CD4-positive, CD25-positive, alpha-beta regulatory T cell (primary cell): ENCODE data around the gene GABRB2. TPM values are rescaled to one million over a fixed set of nuclear protein-coding genes. Genes with fewer than 3 reads are reported as not detected.

Experiments used
- ATAC-seq, 2 donors: fragments of 150-1000 bp; cut with Tn5 transposase; one replicate each; pipeline ENCODE4 v1.10.0; 2021; ENCODE audit warnings: low read depth in 2 of 2, moderate number of reproducible peaks in 2 of 2, moderate library complexity in 1 of 2
- DNase-seq, 3 donors: peaks; one replicate each; pipeline versions ENCODE4 v3.0.0 to v3.0.0-alpha.2; 2012 to 2022; ENCODE audit warnings: mixed read lengths in 1 of 3
- H3K27ac ChIP-seq: one replicate; pipeline ENCODE4 v1.7.0; 2013; ENCODE audit warnings: mild to moderate bottlenecking, low read length; ENCODE audit not compliant: insufficient read depth, poor library complexity, severe bottlenecking
- H3K27me3 ChIP-seq: one replicate; pipeline ENCODE4 v1.7.0; 2013; ENCODE audit warnings: low read length; ENCODE audit not compliant: control insufficient read depth, insufficient read depth
- H3K36me3 ChIP-seq: one replicate; pipeline ENCODE4 v1.7.0; 2013; ENCODE audit warnings: mild to moderate bottlenecking, low read length, moderate library complexity; ENCODE audit not compliant: control insufficient read depth, insufficient read depth
- H3K4me1 ChIP-seq: 2 replicates; pipeline ENCODE4 v1.7.0; 2013; ENCODE audit warnings: mild to moderate bottlenecking, low read length; ENCODE audit not compliant: insufficient read depth, control insufficient read depth, poor library complexity, severe bottlenecking
- H3K4me3 ChIP-seq: one replicate; pipeline ENCODE4 v1.7.0; 2013; ENCODE audit warnings: low read depth, mild to moderate bottlenecking, low read length, moderate library complexity
- H3K9me3 ChIP-seq, 2 experiments: 1 replicate in 1 of 2; 2 replicates in 1 of 2; pipeline ENCODE4 v1.7.0; 2013; ENCODE audit warnings: low read length in 2 of 2, mild to moderate bottlenecking in 1 of 2, moderate library complexity in 1 of 2; ENCODE audit not compliant: control insufficient read depth in 2 of 2
- H3K27ac Mint-ChIP-seq, 3 donors: one replicate each; pipeline ENCODE4 v1.8.0; 2020 to 2022; ENCODE audit warnings: mild to moderate bottlenecking in 3 of 3, mixed read lengths in 3 of 3, moderate library complexity in 2 of 3
- H3K27me3 Mint-ChIP-seq: one replicate; pipeline ENCODE4 v1.8.0; 2022; ENCODE audit warnings: mild to moderate bottlenecking, mixed read lengths
- H3K36me3 Mint-ChIP-seq: one replicate; pipeline ENCODE4 v1.8.0; 2020; ENCODE audit warnings: mixed read lengths
- H3K4me1 Mint-ChIP-seq, 4 donors: one replicate each; pipeline ENCODE4 v1.8.0; 2020 to 2022; ENCODE audit warnings: mixed read lengths in 4 of 4, mild to moderate bottlenecking in 1 of 4
- H3K4me3 Mint-ChIP-seq, 4 donors: one replicate each; pipeline ENCODE4 v1.8.0; 2020 to 2022; ENCODE audit warnings: mild to moderate bottlenecking in 4 of 4, mixed read lengths in 4 of 4, moderate library complexity in 3 of 4
- H3K9me3 Mint-ChIP-seq, 7 donors: one replicate each; pipeline ENCODE4 v1.8.0; 2020 to 2022; ENCODE audit warnings: mixed read lengths in 7 of 7, mild to moderate bottlenecking in 3 of 7, moderate library complexity in 2 of 7
- polyA plus RNA-seq, 4 donors: library from polyadenylated mRNA; unstranded; fragments of 300-500 nt; fragmentation: Illumina TruSeq; gene quantifications; one replicate each; pipeline ENCODE4 v1.2.3, GENCODE V29; 2021
- total RNA-seq: library from RNA; stranded (reverse); gene quantifications from one replicate; pipeline ENCODE4 v1.2.3, GENCODE V29; 2022

Gene GABRB2
- total and polyA plus RNA-seq, 5 donors from 2014 or later, result not detected

DNA sequence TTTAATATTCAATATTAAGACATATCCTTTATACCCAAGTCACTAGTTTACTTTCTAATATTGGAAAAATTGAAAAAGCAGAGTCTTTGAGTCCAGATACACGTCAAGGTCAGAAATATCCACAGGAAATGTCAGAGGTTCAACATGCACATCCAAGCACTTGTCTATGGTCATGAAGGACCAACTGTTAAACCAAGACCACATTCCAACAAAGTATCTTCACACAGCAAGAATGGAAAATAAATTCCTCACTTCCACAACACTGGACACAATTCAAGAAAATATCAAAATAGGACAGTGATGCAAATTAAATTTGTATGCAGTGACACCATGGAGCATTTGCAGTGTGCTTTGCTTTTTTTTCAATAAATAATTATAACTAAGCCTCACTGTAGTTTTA, 142.5 kb downstream of the GABRB2 start:
- Mint-ChIP-seq H3K4me1 (no peaks in the 10 kb centered on the region), H3K9me3 (no peaks in the 10 kb centered on the region), H3K36me3 (no peaks in the 10 kb centered on the region), H3K27me3 (peaks cover 4% of the 10 kb centered on the region), H3K4me3 (no peak overlapping the region), H3K27ac (no peak overlapping the region)
- no peak overlapping the region for H3K27ac ChIP-seq
- H3K9me3 ChIP-seq, result no peaks in the 10 kb centered on the region
- no peaks in the 10 kb centered on the region for H3K27me3 ChIP-seq
- ATAC-seq (no peak), DNase-seq (no peak)
- no peak overlapping the region for H3K4me3 ChIP-seq
- no peaks in the 10 kb centered on the region for H3K4me1 ChIP-seq
- H3K36me3 ChIP-seq, result no peaks in the 10 kb centered on the region

DNA sequence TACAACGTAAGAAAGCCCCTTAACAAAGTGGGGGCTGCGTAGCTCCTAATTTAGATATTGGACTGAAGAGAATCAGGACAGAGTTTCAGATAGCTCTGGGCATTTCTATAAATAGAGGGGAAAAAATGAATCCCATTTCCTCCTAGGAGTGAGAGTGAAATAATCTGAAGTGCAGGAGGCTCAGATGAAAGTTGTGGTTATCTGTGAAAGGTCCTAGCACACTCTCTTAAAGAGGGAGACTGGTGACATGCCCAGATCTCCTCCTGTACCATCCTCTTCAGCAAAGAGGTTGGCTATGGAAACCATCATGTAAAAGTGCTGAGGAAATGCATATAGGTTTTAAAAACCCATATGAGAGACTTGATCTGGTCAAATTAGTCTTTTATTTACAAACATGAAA, 143.4 kb downstream of the GABRB2 start:
- Mint-ChIP-seq H3K27ac (no peak overlapping the region), H3K27me3 (peaks cover 4% of the 10 kb centered on the region), H3K9me3 (no peaks in the 10 kb centered on the region), H3K36me3 (no peaks in the 10 kb centered on the region), H3K4me1 (no peaks in the 10 kb centered on the region), H3K4me3 (peak overlapping the region in 1 of 4 donors; percentile 58)
- no peaks in the 10 kb centered on the region for H3K4me1 ChIP-seq
- H3K27ac ChIP-seq, result no peak overlapping the region
- ATAC-seq, result no peak
- H3K9me3 ChIP-seq, result no peaks in the 10 kb centered on the region
- no peaks in the 10 kb centered on the region for H3K36me3 ChIP-seq
- H3K27me3 ChIP-seq, result no peaks in the 10 kb centered on the region
- DNase-seq, result no peak
- no peak overlapping the region for H3K4me3 ChIP-seq

DNA sequence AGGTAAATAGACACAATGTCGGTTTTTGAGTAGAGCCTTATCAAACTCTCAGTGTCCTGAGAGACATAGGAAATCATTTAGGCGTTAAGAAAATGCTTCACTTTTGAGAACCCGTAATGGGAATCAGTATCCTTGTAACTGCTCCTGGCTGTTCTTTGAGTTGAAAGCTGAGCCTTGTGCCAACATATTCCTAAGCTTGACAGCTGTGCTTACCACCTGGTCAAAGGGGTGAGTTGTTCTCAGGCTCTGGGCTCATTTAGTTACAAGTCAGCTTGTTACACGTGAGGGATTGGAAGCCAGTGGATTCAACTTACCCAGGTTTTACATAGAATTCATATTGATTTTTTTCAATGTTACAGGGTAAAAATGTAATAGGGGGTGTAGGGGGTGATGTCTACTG, 145.9 kb downstream of the GABRB2 start:
- Histone ChIP-seq H3K36me3 (no peaks in the 10 kb centered on the region), H3K9me3 (no peaks in the 10 kb centered on the region), H3K27me3 (no peaks in the 10 kb centered on the region), H3K27ac (no peak overlapping the region), H3K4me1 (no peaks in the 10 kb centered on the region), H3K4me3 (no peak overlapping the region)
- DNase-seq (no peak), ATAC-seq (no peak)
- no peaks in the 10 kb centered on the region for H3K4me1 Mint-ChIP-seq
- no peak overlapping the region for H3K27ac Mint-ChIP-seq
- H3K36me3 Mint-ChIP-seq, result no peaks in the 10 kb centered on the region
- H3K4me3 Mint-ChIP-seq, result no peak overlapping the region
- H3K27me3 Mint-ChIP-seq, result peaks cover 4% of the 10 kb centered on the region
- H3K9me3 Mint-ChIP-seq, result no peaks in the 10 kb centered on the region

DNA sequence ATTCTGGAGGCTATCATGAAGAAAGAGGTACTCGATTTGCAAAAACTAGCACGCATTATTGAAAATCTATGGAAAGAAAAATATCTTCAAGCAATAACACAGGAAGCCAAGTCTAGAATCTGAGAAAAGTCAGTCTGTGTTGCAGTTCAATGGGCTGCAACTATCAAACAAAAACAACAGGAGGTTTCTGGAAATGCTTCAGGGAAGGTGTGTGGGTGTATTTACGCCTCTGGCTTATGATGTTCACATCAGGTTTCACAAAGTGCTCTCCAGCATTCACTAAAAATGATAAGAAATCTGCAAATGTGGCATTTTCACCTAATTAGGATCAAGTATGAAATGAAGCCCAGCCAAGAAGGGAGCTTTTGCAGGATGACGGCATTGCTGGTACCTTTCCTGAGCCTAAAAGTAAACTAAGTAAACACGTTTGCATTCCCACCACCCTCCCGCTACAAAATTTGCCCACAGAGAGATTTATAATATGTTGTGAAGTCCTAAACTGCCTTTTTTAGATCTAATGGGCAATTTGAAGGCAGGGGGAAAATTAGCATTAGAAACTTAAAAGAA, 146.4 kb downstream of the GABRB2 start:
- H3K9me3 ChIP-seq, result no peaks in the 10 kb centered on the region
- H3K4me3 ChIP-seq, result no peak overlapping the region
- H3K4me1 Mint-ChIP-seq, result no peaks in the 10 kb centered on the region
- H3K36me3 ChIP-seq, result no peaks in the 10 kb centered on the region
- no peaks in the 10 kb centered on the region for H3K36me3 Mint-ChIP-seq
- H3K9me3 Mint-ChIP-seq, result no peaks in the 10 kb centered on the region
- no peaks in the 10 kb centered on the region for H3K4me1 ChIP-seq
- H3K27ac ChIP-seq, result no peak overlapping the region
- DNase-seq, result no peak
- H3K27me3 ChIP-seq, result no peaks in the 10 kb centered on the region
- no peak overlapping the region for H3K4me3 Mint-ChIP-seq
- no peak overlapping the region for H3K27ac Mint-ChIP-seq
- no peak for ATAC-seq
- H3K27me3 Mint-ChIP-seq, result peaks cover 4% of the 10 kb centered on the region

DNA sequence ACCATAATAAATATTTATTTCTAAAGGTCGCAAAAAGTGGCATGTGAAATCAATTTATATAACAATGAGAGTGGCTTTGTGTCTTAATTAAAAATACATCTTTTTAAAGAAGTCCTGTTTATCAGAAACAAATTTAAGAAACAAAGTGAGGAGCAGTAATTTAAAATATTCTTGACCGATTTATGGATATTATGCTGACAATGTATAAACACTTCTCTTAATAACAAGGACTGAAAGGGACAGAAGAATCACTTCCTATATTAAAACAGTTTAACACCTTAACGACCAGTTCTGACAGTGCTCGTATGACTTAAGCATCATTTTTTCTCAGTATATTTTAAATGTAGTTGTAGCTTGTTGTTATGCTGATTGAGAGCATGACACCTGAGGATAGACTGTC, 149.1 kb downstream of the GABRB2 start:
- Mint-ChIP-seq H3K27ac (no peak overlapping the region), H3K4me3 (no peak overlapping the region), H3K27me3 (peaks cover 4% of the 10 kb centered on the region), H3K9me3 (no peaks in the 10 kb centered on the region), H3K36me3 (no peaks in the 10 kb centered on the region), H3K4me1 (no peaks in the 10 kb centered on the region)
- no peak for DNase-seq
- H3K27ac ChIP-seq, result no peak overlapping the region
- H3K27me3 ChIP-seq, result no peaks in the 10 kb centered on the region
- no peaks in the 10 kb centered on the region for H3K9me3 ChIP-seq
- no peak overlapping the region for H3K4me3 ChIP-seq
- no peaks in the 10 kb centered on the region for H3K4me1 ChIP-seq
- H3K36me3 ChIP-seq, result no peaks in the 10 kb centered on the region
- ATAC-seq, result no peak

DNA sequence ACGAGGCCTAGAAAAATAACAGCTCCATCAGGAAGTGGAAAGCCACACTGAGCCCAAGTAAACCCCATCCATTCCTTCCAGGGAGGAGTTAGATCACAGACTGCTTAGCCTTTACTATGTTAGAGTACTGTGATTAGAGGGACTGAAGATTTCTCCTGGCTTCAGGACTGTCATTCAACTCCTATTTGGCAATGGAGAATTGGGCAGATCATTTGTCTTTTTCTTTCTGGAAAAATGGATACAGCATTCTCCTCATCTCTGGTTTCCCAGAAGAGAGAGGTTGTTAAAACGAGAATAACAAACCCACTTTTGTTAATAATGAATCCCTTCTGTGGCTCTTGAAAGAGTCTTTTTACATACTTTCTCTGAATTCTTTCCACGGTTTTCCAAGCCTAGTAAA, 150.4 kb downstream of the GABRB2 start:
- Histone ChIP-seq H3K4me1 (no peaks in the 10 kb centered on the region), H3K36me3 (no peaks in the 10 kb centered on the region), H3K27me3 (no peaks in the 10 kb centered on the region), H3K4me3 (no peak overlapping the region), H3K27ac (no peak overlapping the region), H3K9me3 (no peaks in the 10 kb centered on the region)
- H3K4me1 Mint-ChIP-seq, result no peaks in the 10 kb centered on the region
- H3K36me3 Mint-ChIP-seq, result no peaks in the 10 kb centered on the region
- H3K27ac Mint-ChIP-seq, result no peak overlapping the region
- DNase-seq, result no peak
- H3K4me3 Mint-ChIP-seq, result no peak overlapping the region
- peaks cover 4% of the 10 kb centered on the region for H3K27me3 Mint-ChIP-seq
- no peak for ATAC-seq
- H3K9me3 Mint-ChIP-seq, result peaks cover 0 to 1% (median 0%) of the 10 kb centered on the region in 7 donors

DNA sequence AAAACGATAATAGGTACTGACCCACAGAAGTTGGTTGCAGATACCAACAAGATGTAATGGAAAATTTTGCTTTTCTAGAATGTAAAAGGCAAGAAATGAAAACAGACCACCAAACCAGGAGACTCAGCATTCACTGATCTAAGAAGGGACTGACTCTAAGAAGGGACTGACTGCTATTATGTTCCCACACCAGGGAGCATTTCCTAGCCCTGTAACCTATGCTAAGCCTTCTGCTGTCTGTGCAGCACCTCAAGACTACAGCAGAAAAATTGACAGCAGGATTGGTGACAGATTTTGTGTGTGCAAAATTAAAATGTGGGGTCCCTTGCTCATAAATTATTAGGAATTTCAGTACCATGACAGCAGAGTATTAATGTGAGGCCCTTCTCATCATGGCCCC, 154.8 kb downstream of the GABRB2 start:
- no peaks in the 10 kb centered on the region for H3K4me1 ChIP-seq
- Mint-ChIP-seq H3K27me3 (peaks cover 4% of the 10 kb centered on the region), H3K9me3 (peaks cover 0 to 2% (median 0%) of the 10 kb centered on the region in 7 donors), H3K36me3 (no peaks in the 10 kb centered on the region), H3K4me3 (no peak overlapping the region), H3K27ac (no peak overlapping the region), H3K4me1 (no peaks in the 10 kb centered on the region)
- no peak for DNase-seq
- H3K27ac ChIP-seq, result no peak overlapping the region
- no peak overlapping the region for H3K4me3 ChIP-seq
- no peaks in the 10 kb centered on the region for H3K9me3 ChIP-seq
- no peaks in the 10 kb centered on the region for H3K27me3 ChIP-seq
- no peak for ATAC-seq
- no peaks in the 10 kb centered on the region for H3K36me3 ChIP-seq

DNA sequence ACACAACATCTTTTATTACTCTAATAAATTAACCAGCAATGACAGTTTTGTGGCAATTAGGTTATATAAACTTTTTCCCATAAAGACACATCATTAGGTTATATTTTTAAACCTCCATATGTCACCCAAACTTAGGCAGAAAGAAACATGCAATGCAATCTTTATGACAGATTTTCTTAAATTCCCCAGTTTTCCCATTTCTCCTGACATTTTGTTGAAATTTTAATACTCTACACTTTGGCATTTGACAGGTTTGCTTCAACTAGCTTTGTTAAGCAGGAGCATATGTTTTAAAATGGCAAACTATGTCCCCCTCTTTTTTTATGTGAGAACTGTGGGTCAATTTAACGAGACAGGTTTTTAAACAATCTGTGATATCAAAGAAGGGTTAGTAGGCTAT, 155.5 kb downstream of the GABRB2 start:
- Histone ChIP-seq H3K9me3 (no peaks in the 10 kb centered on the region), H3K4me3 (no peak overlapping the region)
- no peak overlapping the region for H3K4me3 Mint-ChIP-seq

More for the DNA sequence above, 155.5 kb downstream of the GABRB2 start:
- Histone ChIP-seq H3K27me3 (no peaks in the 10 kb centered on the region), H3K4me1 (no peaks in the 10 kb centered on the region), H3K36me3 (no peaks in the 10 kb centered on the region), H3K27ac (no peak overlapping the region)
- Mint-ChIP-seq H3K27me3 (peaks cover 4% of the 10 kb centered on the region), H3K9me3 (peaks cover 0 to 2% (median 0%) of the 10 kb centered on the region in 7 donors), H3K27ac (no peak overlapping the region), H3K36me3 (no peaks in the 10 kb centered on the region), H3K4me1 (no peaks in the 10 kb centered on the region)
- DNase-seq (no peak), ATAC-seq (no peak)
